C4-2B (cell line): ENCODE data around the gene CLSTN1.
"Not testable (repeated sequence)": the region's sequence is repeated elsewhere in the genome, so short reads cannot be mapped to it uniquely, and the experiment has no call there.

Source experiments
- ZFX ChIP-seq: fragments of 450-650 bp; IDR thresholded peaks from 2 replicates; pipeline ENCODE4 v1.6.1; 2017
- TF ChIP-seq, protein P1 (sequence below): fragments of 450-650 bp; conservative IDR thresholded peaks from 2 replicates; pipeline ENCODE4 v1.5.1; 2017; ENCODE audit warnings: mild to moderate bottlenecking

DNA sequence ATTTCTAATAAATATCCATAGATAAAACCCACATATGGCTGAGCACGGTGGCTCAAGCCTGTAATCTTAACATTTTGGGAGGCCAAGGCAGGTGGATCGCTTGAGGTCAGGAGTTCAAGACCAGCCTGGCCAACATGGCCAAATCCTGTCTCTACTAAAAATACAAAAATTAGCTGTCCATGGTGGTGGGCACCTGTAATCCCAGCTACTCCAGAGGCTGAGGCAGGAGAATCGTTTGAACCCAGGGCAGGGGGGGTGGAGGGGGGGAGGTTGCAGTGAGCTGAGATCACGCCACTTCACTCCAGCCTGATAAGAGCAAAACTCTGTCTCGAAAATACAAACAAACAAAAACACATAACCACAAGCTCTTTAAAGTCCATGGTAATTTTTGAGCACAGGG, 17.8 kb downstream of the CLSTN1 start:
- TF ChIP-seq, protein P1, sequence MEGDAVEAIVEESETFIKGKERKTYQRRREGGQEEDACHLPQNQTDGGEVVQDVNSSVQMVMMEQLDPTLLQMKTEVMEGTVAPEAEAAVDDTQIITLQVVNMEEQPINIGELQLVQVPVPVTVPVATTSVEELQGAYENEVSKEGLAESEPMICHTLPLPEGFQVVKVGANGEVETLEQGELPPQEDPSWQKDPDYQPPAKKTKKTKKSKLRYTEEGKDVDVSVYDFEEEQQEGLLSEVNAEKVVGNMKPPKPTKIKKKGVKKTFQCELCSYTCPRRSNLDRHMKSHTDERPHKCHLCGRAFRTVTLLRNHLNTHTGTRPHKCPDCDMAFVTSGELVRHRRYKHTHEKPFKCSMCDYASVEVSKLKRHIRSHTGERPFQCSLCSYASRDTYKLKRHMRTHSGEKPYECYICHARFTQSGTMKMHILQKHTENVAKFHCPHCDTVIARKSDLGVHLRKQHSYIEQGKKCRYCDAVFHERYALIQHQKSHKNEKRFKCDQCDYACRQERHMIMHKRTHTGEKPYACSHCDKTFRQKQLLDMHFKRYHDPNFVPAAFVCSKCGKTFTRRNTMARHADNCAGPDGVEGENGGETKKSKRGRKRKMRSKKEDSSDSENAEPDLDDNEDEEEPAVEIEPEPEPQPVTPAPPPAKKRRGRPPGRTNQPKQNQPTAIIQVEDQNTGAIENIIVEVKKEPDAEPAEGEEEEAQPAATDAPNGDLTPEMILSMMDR: not testable (repeated sequence)
- not testable (repeated sequence) for TF ChIP-seq ZFX
